Spleen (tissue), 11 donors: Measurements from ENCODE around the gene LPCAT1. TPM values are rescaled to one million over a fixed set of nuclear protein-coding genes. Genes with fewer than 3 reads are reported as not detected.

Experiments
- DNase-seq: peaks from one replicate; pipeline ENCODE4 v3.0.0-alpha.2; 2020
- H3K27ac ChIP-seq, 8 donors: fragments of 200-600 bp; sonication (generic) in 7 of 8; 1 replicate in 4 of 8; 2 replicates in 4 of 8; pipeline versions ENCODE4 v1.5.0 to v1.8.0; 2016 to 2021; ENCODE audit warnings: inconsistent platforms in 4 of 8, mild to moderate bottlenecking in 4 of 8, moderate library complexity in 1 of 8
- H3K27me3 ChIP-seq, 7 donors: fragments of 200-600 bp; sonication (generic) in 6 of 7; replicated peaks in 1 of 7; 1 replicate in 4 of 7; 2 replicates in 3 of 7; pipeline versions ENCODE4 v1.5.0 to v1.8.0; 2016 to 2021; ENCODE audit warnings: inconsistent platforms in 3 of 7, mild to moderate bottlenecking in 1 of 7
- H3K36me3 ChIP-seq, 6 donors: fragments of 200-600 bp; sonication (generic) in 5 of 6; 1 replicate in 4 of 6; 2 replicates in 2 of 6; pipeline versions ENCODE4 v1.5.0 to v1.8.0; 2016 to 2021; ENCODE audit warnings: inconsistent platforms in 2 of 6
- H3K4me1 ChIP-seq, 6 donors: fragments of 200-600 bp; sonication (generic) in 5 of 6; 1 replicate in 3 of 6; 2 replicates in 3 of 6; pipeline versions ENCODE4 v1.5.0 to v1.8.0; 2016 to 2021; ENCODE audit warnings: inconsistent platforms in 3 of 6
- H3K4me3 ChIP-seq, 8 donors: fragments of 200-600 bp; sonication (generic) in 7 of 8; 1 replicate in 4 of 8; 2 replicates in 4 of 8; pipeline versions ENCODE4 v1.5.0 to v1.8.0; 2016 to 2021; ENCODE audit warnings: inconsistent platforms in 4 of 8, mild to moderate bottlenecking in 4 of 8, moderate library complexity in 2 of 8
- H3K9me3 ChIP-seq, 8 donors: fragments of 200-600 bp; sonication (generic) in 7 of 8; 1 replicate in 4 of 8; 2 replicates in 4 of 8; pipeline versions ENCODE4 v1.5.0 to v1.8.0; 2016 to 2021; ENCODE audit warnings: inconsistent platforms in 4 of 8
- POLR2A ChIP-seq, 3 donors: fragments of 450-650 bp; IDR thresholded peaks; one replicate each; pipeline ENCODE4 v1.5.1; 2017; ENCODE audit warnings: antibody characterized with exemption in 3 of 3, mild to moderate bottlenecking in 1 of 3
- POLR2AphosphoS5 ChIP-seq, 3 donors: sonication (generic); formaldehyde crosslinking; IDR thresholded peaks; one replicate each; pipeline ENCODE4 v1.5.1; 2017; ENCODE audit warnings: antibody characterized with exemption in 3 of 3
- WGBS, 5 donors: extraction: QIAGEN DNeasy Blood & Tissue Kit in 3 of 5; methylation state at CpG; one replicate each; pipeline versions ENCODE4 v1.1.5 to v1.1.7; 2013 to 2018; 5-methylcytosine and 5-hydroxymethylcytosine counted together
- intact Hi-C: fragments of 100-400 bp; cut with DNase I; formaldehyde crosslinking; loops from one replicate; pipeline ENCODE4 v1.15.0; 2023; ENCODE audit warnings: low total_unique reads
- polyA plus RNA-seq, 3 donors: library from polyadenylated mRNA; stranded (reverse); fragments of 200-250 nt; gene quantifications; one replicate each; pipeline ENCODE4 v1.2.1, GENCODE V29; 2013
- total RNA-seq, 7 donors: library from RNA; depleted of rRNA in 3 of 7; stranded (reverse); fragments of >200 nt in 3 of 7; fragmentation: NEBNext Ultra II Directional in 4 of 7; extraction: Animal tissue kit (Norgen Biotek cat#: 25700) in 4 of 7; gene quantifications; one replicate each; pipeline versions ENCODE4 v1.1.0 to v1.2.1, GENCODE V29; 2016 to 2021
- TF ChIP-seq, protein P1 (sequence below), 11 experiments: fragments of 200-600 bp in 7 of 11; fragments of 450-650 bp in 4 of 11; sonication (generic) in 4 of 11; IDR thresholded peaks in 8 of 11; conservative IDR thresholded peaks in 3 of 11; 1 replicate in 7 of 11; 2 replicates in 4 of 11; pipeline versions ENCODE4 v1.4.0 to v1.8.0; 2016 to 2021; ENCODE audit warnings: antibody characterized with exemption in 11 of 11, inconsistent platforms in 4 of 11, mild to moderate bottlenecking in 1 of 11
- donor health status: healthy with polysubstance abuse.
- donor health status: DM: no; HTN: no; CAD: no; lungs with moderate emphysema.
- donor health status: DM: no; HTN: no; CAD: no.
- donor health status: Bipolar disorder and iron deficiency.
- donor health status: healthy.
- donor health status: DM: no; HTN: no; CAD: no.
- donor health status: DM: yes; HTN: yes; CAD: no.

LPCAT1 gene
- total and polyA plus RNA-seq, 10 donors, result 52.2 to 322 (median 174) TPM

DNA sequence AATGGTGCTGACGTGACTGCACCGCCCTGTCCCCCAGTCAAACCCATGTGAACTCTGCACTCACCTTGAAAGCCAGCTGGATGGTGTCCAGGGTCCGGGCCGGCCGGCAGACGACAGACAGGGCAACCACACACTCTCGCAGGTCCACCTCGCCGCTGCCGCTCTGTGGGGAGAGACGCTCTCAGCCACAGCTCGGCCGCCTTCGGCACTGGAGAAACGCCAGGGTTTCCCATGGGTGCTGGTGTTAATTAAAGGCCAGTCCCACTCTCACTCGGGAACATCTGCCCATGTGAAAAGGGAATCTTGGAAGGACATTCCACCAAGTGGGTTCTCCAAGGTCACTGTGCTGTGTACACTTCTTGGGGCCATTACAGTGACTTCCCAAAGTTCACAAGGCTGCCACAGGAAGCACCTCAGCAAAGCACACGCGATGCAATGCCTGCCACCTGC lies 53.0 kb downstream of the LPCAT1 start:
- no peak overlapping the region for H3K4me3 ChIP-seq
- 72 to 88% (median 84%) methylated on average over 12 to 18 of the region's 18 CpGs for WGBS, 5 donors
- H3K9me3 ChIP-seq, result no peaks in the 10 kb centered on the region
- DNase-seq, result peak; percentile 78
- TF ChIP-seq POLR2AphosphoS5 (IDR thresholded peaks at IDR 0.05) (peak in 1 of 3 donors; percentile 14), POLR2A (IDR thresholded peaks at IDR 0.05) (no peak)
- TF ChIP-seq, protein P1, sequence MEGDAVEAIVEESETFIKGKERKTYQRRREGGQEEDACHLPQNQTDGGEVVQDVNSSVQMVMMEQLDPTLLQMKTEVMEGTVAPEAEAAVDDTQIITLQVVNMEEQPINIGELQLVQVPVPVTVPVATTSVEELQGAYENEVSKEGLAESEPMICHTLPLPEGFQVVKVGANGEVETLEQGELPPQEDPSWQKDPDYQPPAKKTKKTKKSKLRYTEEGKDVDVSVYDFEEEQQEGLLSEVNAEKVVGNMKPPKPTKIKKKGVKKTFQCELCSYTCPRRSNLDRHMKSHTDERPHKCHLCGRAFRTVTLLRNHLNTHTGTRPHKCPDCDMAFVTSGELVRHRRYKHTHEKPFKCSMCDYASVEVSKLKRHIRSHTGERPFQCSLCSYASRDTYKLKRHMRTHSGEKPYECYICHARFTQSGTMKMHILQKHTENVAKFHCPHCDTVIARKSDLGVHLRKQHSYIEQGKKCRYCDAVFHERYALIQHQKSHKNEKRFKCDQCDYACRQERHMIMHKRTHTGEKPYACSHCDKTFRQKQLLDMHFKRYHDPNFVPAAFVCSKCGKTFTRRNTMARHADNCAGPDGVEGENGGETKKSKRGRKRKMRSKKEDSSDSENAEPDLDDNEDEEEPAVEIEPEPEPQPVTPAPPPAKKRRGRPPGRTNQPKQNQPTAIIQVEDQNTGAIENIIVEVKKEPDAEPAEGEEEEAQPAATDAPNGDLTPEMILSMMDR (IDR thresholded peaks at IDR 0.05 in 8 of 11, conservative IDR thresholded peaks at IDR 0.05 in 3 of 11), result no peak
- intact Hi-C loops, result no loop called here
- H3K4me1 ChIP-seq, result peaks cover 0 to 6% (median 0%) of the 10 kb centered on the region in 6 donors
- H3K27me3 ChIP-seq, result no peaks in the 10 kb centered on the region
- H3K27ac ChIP-seq, result peak overlapping the region in 1 of 8 donors; percentile 36
- peaks cover 0 to 100% (median 97%) of the 10 kb centered on the region in 6 donors for H3K36me3 ChIP-seq

DNA sequence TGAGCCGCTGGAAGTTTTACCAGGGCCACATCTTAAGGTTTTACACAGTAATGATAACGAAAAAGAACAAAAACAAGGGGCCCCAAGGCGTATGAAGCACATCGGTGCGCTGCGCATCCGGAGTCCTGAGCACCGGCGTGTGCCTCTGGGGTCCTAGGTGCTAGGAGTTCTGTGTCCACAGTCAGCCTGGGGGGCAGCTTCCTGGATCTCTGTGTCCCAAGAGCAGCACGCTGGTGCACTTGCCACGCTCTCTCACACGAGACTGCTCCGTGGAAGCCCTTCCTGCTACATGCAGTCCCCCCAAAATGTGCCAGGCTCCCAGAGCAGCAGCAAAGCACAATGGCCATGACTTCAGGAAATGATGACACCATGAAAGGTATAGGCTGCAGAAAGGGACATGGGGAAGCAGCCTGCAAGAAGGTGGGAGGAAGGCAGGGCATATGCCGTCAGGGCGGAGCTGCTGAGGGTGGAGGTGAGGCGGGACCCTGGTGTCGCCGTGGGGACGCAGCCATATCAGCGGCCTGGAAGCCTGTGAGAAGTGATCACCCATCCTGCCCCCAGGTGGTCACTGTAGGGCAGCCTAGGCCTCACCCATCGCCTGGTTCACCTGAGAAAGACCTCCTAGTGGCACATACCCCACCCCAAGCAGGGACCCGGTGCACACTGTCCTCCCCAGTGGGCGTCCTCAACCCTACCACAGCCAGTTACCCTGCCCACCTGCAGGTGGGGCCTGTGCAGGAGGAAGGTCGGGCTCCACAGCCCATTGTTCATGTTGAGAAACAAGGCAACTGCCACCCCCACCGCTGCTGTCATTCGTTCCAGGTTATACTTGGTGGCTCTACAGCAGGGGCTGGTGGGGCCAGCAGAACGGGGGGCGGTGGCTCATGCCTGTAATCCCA lies 54.9 kb downstream of the LPCAT1 start:
- TF ChIP-seq POLR2A (IDR thresholded peaks at IDR 0.05), result no peak
- TF ChIP-seq, protein P1 (IDR thresholded peaks at IDR 0.05 in 8 of 11, conservative IDR thresholded peaks at IDR 0.05 in 3 of 11), result peak in 4 of 11 experiments; percentile 1 to 18 (median 4)
- peak; percentile 22 to 72 (median 24) for TF ChIP-seq POLR2AphosphoS5 (IDR thresholded peaks at IDR 0.05)
- Histone ChIP-seq H3K36me3 (peaks cover 0 to 100% (median 90%) of the 10 kb centered on the region in 6 donors), H3K27ac (peak overlapping the region in 1 of 8 donors; percentile 27), H3K9me3 (no peaks in the 10 kb centered on the region), H3K27me3 (no peaks in the 10 kb centered on the region), H3K4me1 (no peaks in the 10 kb centered on the region), H3K4me3 (no peak overlapping the region)
- WGBS, 5 donors, result 89 to 94% (median 92%) methylated on average over 26 to 28 of the region's 28 CpGs
- intact Hi-C loops, result no loop called here
- DNase-seq, result peak; percentile 75

GRCh38 chr5:1468247-1468612 lies 55.5 kb downstream of the LPCAT1 start:
- Histone ChIP-seq H3K27ac (no peak overlapping the region), H3K9me3 (no peaks in the 10 kb centered on the region), H3K36me3 (peaks cover 0 to 100% (median 90%) of the 10 kb centered on the region in 6 donors), H3K4me1 (no peaks in the 10 kb centered on the region), H3K4me3 (no peak overlapping the region), H3K27me3 (no peaks in the 10 kb centered on the region)
- intact Hi-C loops, result no loop called here
- DNase-seq, result no peak
- TF ChIP-seq, protein P1 (IDR thresholded peaks at IDR 0.05 in 8 of 11, conservative IDR thresholded peaks at IDR 0.05 in 3 of 11), result peak; percentile 10 to 63 (median 45)
- TF ChIP-seq POLR2AphosphoS5 (IDR thresholded peaks at IDR 0.05) (peak in 1 of 3 donors; percentile 4), POLR2A (IDR thresholded peaks at IDR 0.05) (no peak)
- 77 to 95% (median 84%) methylated on average over 8 to 15 of the region's 15 CpGs for WGBS, 5 donors
